ENCODE measurements around the gene RUFY3.
A peak's percentile ranks its signal among the peaks of the same experiment; 100 is the strongest.
"Not testable (repeated sequence)": the region's sequence is repeated elsewhere in the genome, so short reads cannot be mapped to it uniquely, and the experiment has no call there.

Gene RUFY3

GRCh38 chr4:70761276-70761816, 39.6 kb downstream of the RUFY3 start:
- H3K27ac ChIP-seq: no peak overlapping the region
- no peaks in the 10 kb centered on the region for H3K27me3 ChIP-seq
- DNase-seq: no peak
- no peaks in the 10 kb centered on the region for H3K9me3 ChIP-seq
- H3K4me3 ChIP-seq: no peak overlapping the region
- intact Hi-C loops (cut with DNase I; ENCODE audit: low total_unique reads): no loop called here
- H3K4me1 ChIP-seq: peaks cover 0 to 5% (median 0%) of the 10 kb centered on the region in 4 donors
- peaks cover 18 to 33% (median 23%) of the 10 kb centered on the region in 3 donors for H3K36me3 ChIP-seq
- TF ChIP-seq, protein P1, sequence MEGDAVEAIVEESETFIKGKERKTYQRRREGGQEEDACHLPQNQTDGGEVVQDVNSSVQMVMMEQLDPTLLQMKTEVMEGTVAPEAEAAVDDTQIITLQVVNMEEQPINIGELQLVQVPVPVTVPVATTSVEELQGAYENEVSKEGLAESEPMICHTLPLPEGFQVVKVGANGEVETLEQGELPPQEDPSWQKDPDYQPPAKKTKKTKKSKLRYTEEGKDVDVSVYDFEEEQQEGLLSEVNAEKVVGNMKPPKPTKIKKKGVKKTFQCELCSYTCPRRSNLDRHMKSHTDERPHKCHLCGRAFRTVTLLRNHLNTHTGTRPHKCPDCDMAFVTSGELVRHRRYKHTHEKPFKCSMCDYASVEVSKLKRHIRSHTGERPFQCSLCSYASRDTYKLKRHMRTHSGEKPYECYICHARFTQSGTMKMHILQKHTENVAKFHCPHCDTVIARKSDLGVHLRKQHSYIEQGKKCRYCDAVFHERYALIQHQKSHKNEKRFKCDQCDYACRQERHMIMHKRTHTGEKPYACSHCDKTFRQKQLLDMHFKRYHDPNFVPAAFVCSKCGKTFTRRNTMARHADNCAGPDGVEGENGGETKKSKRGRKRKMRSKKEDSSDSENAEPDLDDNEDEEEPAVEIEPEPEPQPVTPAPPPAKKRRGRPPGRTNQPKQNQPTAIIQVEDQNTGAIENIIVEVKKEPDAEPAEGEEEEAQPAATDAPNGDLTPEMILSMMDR (IDR thresholded peaks at IDR 0.05): no peak

GRCh38 chr4:70765368-70765767, 43.6 kb downstream of the RUFY3 start:
- no peak for DNase-seq

GRCh38 chr4:70768301-70768948, 46.7 kb downstream of the RUFY3 start:
- Histone ChIP-seq H3K9me3 (no peaks in the 10 kb centered on the region), H3K27me3 (no peaks in the 10 kb centered on the region), H3K4me1 (no peaks in the 10 kb centered on the region), H3K27ac (no peak overlapping the region), H3K4me3 (no peak overlapping the region), H3K36me3 (peaks cover 55 to 83% (median 64%) of the 10 kb centered on the region in 3 donors)
- intact Hi-C loops (cut with DNase I; ENCODE audit: low total_unique reads): no loop called here
- no peak for DNase-seq
- TF ChIP-seq, protein P1 (IDR thresholded peaks at IDR 0.05): no peak

More at GRCh38 chr4:70765368-70765767, 43.6 kb downstream of the RUFY3 start:
- no peaks in the 10 kb centered on the region for H3K27me3 ChIP-seq
- H3K9me3 ChIP-seq: no peaks in the 10 kb centered on the region
- intact Hi-C loops (cut with DNase I; ENCODE audit: low total_unique reads): no loop called here
- H3K36me3 ChIP-seq: peaks cover 44 to 67% (median 49%) of the 10 kb centered on the region in 3 donors
- no peak overlapping the region for H3K4me3 ChIP-seq
- no peak overlapping the region for H3K27ac ChIP-seq
- TF ChIP-seq, protein P1 (IDR thresholded peaks at IDR 0.05): no peak
- H3K4me1 ChIP-seq: no peaks in the 10 kb centered on the region

- H3K4me1 ChIP-seq; H3K4me3 ChIP-seq; H3K27ac ChIP-seq; H3K9me3 ChIP-seq; intact Hi-C loops (cut with DNase I; ENCODE audit: low total_unique reads); H3K27me3 ChIP-seq; DNase-seq: not testable (repeated sequence)
- peaks cover 55 to 74% (median 57%) of the 10 kb centered on the region in 3 donors for H3K36me3 ChIP-seq
Measured at GRCh38 chr4:70769396-70769795, 47.6 kb downstream of the RUFY3 start.

- TF ChIP-seq, protein P1 (IDR thresholded peaks at IDR 0.05): no peak
Measured at GRCh38 chr4:70772929-70773555, 51.3 kb downstream of the RUFY3 start.

GRCh38 chr4:70778888-70779422, 57.2 kb downstream of the RUFY3 start:
- Histone ChIP-seq H3K36me3 (peaks cover 48 to 67% (median 64%) of the 10 kb centered on the region in 3 donors), H3K4me3 (no peak overlapping the region), H3K27me3 (no peaks in the 10 kb centered on the region), H3K9me3 (no peaks in the 10 kb centered on the region), H3K4me1 (no peaks in the 10 kb centered on the region), H3K27ac (peak overlapping the region in 1 of 2 donors; percentile 12)
- intact Hi-C loops (cut with DNase I; ENCODE audit: low total_unique reads): no loop called here
- TF ChIP-seq, protein P1 (IDR thresholded peaks at IDR 0.05): no peak
- no peak for DNase-seq

More at GRCh38 chr4:70772929-70773555, 51.3 kb downstream of the RUFY3 start:
- H3K4me1 ChIP-seq: no peaks in the 10 kb centered on the region
- peaks cover 58 to 65% (median 61%) of the 10 kb centered on the region in 3 donors for H3K36me3 ChIP-seq
- H3K27ac ChIP-seq: no peak overlapping the region
- no peaks in the 10 kb centered on the region for H3K27me3 ChIP-seq
- no peak for DNase-seq
- H3K9me3 ChIP-seq: no peaks in the 10 kb centered on the region
- no peak overlapping the region for H3K4me3 ChIP-seq
- intact Hi-C loops (cut with DNase I; ENCODE audit: low total_unique reads): no loop called here
